ENCODE data around the gene RNF151. TPM values are rescaled to one million over a fixed set of nuclear protein-coding genes. Genes with fewer than 3 reads are reported as not detected.

Gene RNF151
- total and polyA plus RNA-seq, 2 of the 13 experiments (the other 11 are each of a cell fraction or from before 2014, with no cell fraction given) = not detected

- peak; percentile 28; the same call in 1 of the 2 replicates for TF ChIP-seq KDM3A (CRISPR knock-in tag; IDR thresholded peaks at IDR 0.05; ENCODE audit: low read depth)
- peak; percentile 88 for TF ChIP-seq ZFY (CRISPR knock-in tag; IDR thresholded peaks at IDR 0.05)
- TF ChIP-seq ZBTB46 (CRISPR knock-in tag; IDR thresholded peaks at IDR 0.05; ENCODE audit: borderline replicate concordance) = 0 out of 2 replicates have a peak, but pooled peaks have one; percentile 23
- TF ChIP-seq HOXA5 (CRISPR knock-in tag; IDR thresholded peaks at IDR 0.05) = peak; percentile 58
- TF ChIP-seq ZFP90 (CRISPR knock-in tag; IDR thresholded peaks at IDR 0.05; ENCODE audit: borderline replicate concordance) = peak; percentile 91; the same call in 1 of the 2 replicates
- 0 out of 2 replicates have a peak, but pooled peaks have one; percentile 54 for TF ChIP-seq ZNF775 (CRISPR knock-in tag; IDR thresholded peaks at IDR 0.05; ENCODE audit: borderline replicate concordance)
- peak; percentile 21; the same call in 1 of the 2 replicates for TF ChIP-seq ZNF768 (CRISPR knock-in tag; IDR thresholded peaks at IDR 0.05)
- no peak for TF ChIP-seq CENPBD1 (CRISPR knock-in tag; IDR thresholded peaks at IDR 0.05; ENCODE audit: borderline replicate concordance, low read depth)
- peak; percentile 70; the same call in 1 of the 2 replicates for TF ChIP-seq ZNF704 (CRISPR knock-in tag; IDR thresholded peaks at IDR 0.05; ENCODE audit: borderline replicate concordance)
- no peak for TF ChIP-seq FOSL1 (CRISPR knock-in tag; IDR thresholded peaks at IDR 0.05; ENCODE audit: borderline replicate concordance)
- no peak for TF ChIP-seq ZNF367 (CRISPR knock-in tag; IDR thresholded peaks at IDR 0.05; ENCODE audit: borderline replicate concordance)
- TF ChIP-seq TEAD2 (CRISPR knock-in tag; IDR thresholded peaks at IDR 0.05) = no peak
- TF ChIP-seq RFX5 (IDR thresholded peaks at IDR 0.05; ENCODE audit: low read depth, low read length) = peak; percentile 64
- peak; percentile 95 for TF ChIP-seq ZNF639 (CRISPR knock-in tag; conservative IDR thresholded peaks at IDR 0.05)
- TF ChIP-seq SETDB1 (CRISPR knock-in tag; IDR thresholded peaks at IDR 0.05; ENCODE audit: borderline replicate concordance) = no peak
- peak; percentile 18 for TF ChIP-seq ZEB1 (IDR thresholded peaks at IDR 0.05; ENCODE audit: insufficient replicate concordance, low read depth)
- TF ChIP-seq JUND (CRISPR knock-in tag; IDR thresholded peaks at IDR 0.05) = peak; percentile 79
- TF ChIP-seq ZNF577 (CRISPR knock-in tag; IDR thresholded peaks at IDR 0.05; ENCODE audit: borderline replicate concordance, low read depth) = no peak
- peak; percentile 65 for TF ChIP-seq DNMT3B (CRISPR knock-in tag; conservative IDR thresholded peaks at IDR 0.05)
- TF ChIP-seq ZNF354B (CRISPR knock-in tag; IDR thresholded peaks at IDR 0.05) = no peak
- no peak for TF ChIP-seq NPAS2 (CRISPR knock-in tag; IDR thresholded peaks at IDR 0.05; ENCODE audit: borderline replicate concordance)
- TF ChIP-seq SKIL (CRISPR knock-in tag; IDR thresholded peaks at IDR 0.05; ENCODE audit: borderline replicate concordance) = peak; percentile 69
These were observed 5.3 kb downstream of the RNF151 start, which contains the start of gene TBL3 (continued) for GRCh38 chr16:1971796-1972489.

Measured in HepG2 (cell line).